ENCODE results near the gene TCEA3. TPM values are rescaled to one million over a fixed set of nuclear protein-coding genes. Genes with fewer than 3 reads are reported as not detected.

TCEA3 gene
- polyA plus RNA-seq, 1 experiment, result 21.0 TPM

- DNase-seq (ENCODE audit: low read depth), result no peak
- no peaks in the 10 kb centered on the region; the same call in 1 of the 2 replicates for H3K36me3 ChIP-seq (ENCODE audit: control insufficient read depth, insufficient read depth, low read length)
- TF ChIP-seq CTCF (IDR thresholded peaks at IDR 0.05; ENCODE audit: insufficient read depth, low read depth, low read length), result no peak
- ChIA-PET CTCF (interaction anchor here (0.5 to 1.8 kb wide), 4 partner anchors 10 to 329 kb away, joined by 3 to 4 read pairs (median 4); no protein-coding TSS in a partner anchor), POLR2A (no interaction called here)
- H3K27me3 ChIP-seq (ENCODE audit: control insufficient read depth, insufficient read depth, low read length), result no peaks in the 10 kb centered on the region
- H3K4me3 ChIP-seq (ENCODE audit: low read depth, low read length), result no peak overlapping the region
These were observed 24.0 kb downstream of the TCEA3 start for GRCh38 chr1:23400324-23401114.

- Histone ChIP-seq H3K4me3 (ENCODE audit: low read depth, low read length) (no peak overlapping the region), H3K36me3 (ENCODE audit: control insufficient read depth, insufficient read depth, low read length) (no peaks in the 10 kb centered on the region), H3K27me3 (ENCODE audit: control insufficient read depth, insufficient read depth, low read length) (no peaks in the 10 kb centered on the region)
- DNase-seq (ENCODE audit: low read depth), result no peak
- ChIA-PET POLR2A (no interaction called here), CTCF (no interaction called here)
- TF ChIP-seq CTCF (IDR thresholded peaks at IDR 0.05; ENCODE audit: insufficient read depth, low read depth, low read length), result no peak
These were observed 25.3 kb downstream of the TCEA3 start for GRCh38 chr1:23399229-23399628.

GRCh38 chr1:23397908-23398307 lies 26.6 kb downstream of the TCEA3 start:
- CTCF ChIA-PET, result no interaction called here
- no peak for TF ChIP-seq CTCF (IDR thresholded peaks at IDR 0.05; ENCODE audit: insufficient read depth, low read depth, low read length)
- Histone ChIP-seq H3K36me3 (ENCODE audit: control insufficient read depth, insufficient read depth, low read length) (no peaks in the 10 kb centered on the region), H3K27me3 (ENCODE audit: control insufficient read depth, insufficient read depth, low read length) (no peaks in the 10 kb centered on the region), H3K4me3 (ENCODE audit: low read depth, low read length) (no peak overlapping the region)
- DNase-seq (ENCODE audit: low read depth), result no peak
- POLR2A ChIA-PET, result no interaction called here

- CTCF ChIA-PET, result no interaction called here
- POLR2A ChIA-PET, result no interaction called here
- DNase-seq (ENCODE audit: low read depth), result no peak
- Histone ChIP-seq H3K36me3 (ENCODE audit: control insufficient read depth, insufficient read depth, low read length) (no peaks in the 10 kb centered on the region), H3K27me3 (ENCODE audit: control insufficient read depth, insufficient read depth, low read length) (no peaks in the 10 kb centered on the region), H3K4me3 (ENCODE audit: low read depth, low read length) (no peak overlapping the region)
- no peak for TF ChIP-seq CTCF (IDR thresholded peaks at IDR 0.05; ENCODE audit: insufficient read depth, low read depth, low read length)
These were observed 28.2 kb downstream of the TCEA3 start for GRCh38 chr1:23396380-23396779.

GRCh38 chr1:23395849-23396248 lies 28.7 kb downstream of the TCEA3 start:
- H3K27me3 ChIP-seq (ENCODE audit: control insufficient read depth, insufficient read depth, low read length), result no peaks in the 10 kb centered on the region
- CTCF ChIA-PET, result interaction anchor here (3.0 kb wide), 1 partner anchor 8 kb away, joined by 25 read pairs; no protein-coding TSS in a partner anchor
- POLR2A ChIA-PET, result no interaction called here
- no peak for TF ChIP-seq CTCF (IDR thresholded peaks at IDR 0.05; ENCODE audit: insufficient read depth, low read depth, low read length)
- no peaks in the 10 kb centered on the region for H3K36me3 ChIP-seq (ENCODE audit: control insufficient read depth, insufficient read depth, low read length)
- no peak for DNase-seq (ENCODE audit: low read depth)
- no peak overlapping the region for H3K4me3 ChIP-seq (ENCODE audit: low read depth, low read length)

Measured in BJ (cell line).